SK-N-SH (cell line): Measurements from ENCODE around the gene DPYSL4. TPM values are rescaled to one million over a fixed set of nuclear protein-coding genes. Genes with fewer than 3 reads are reported as not detected.

Source experiments
- CTCF ChIA-PET: fragments of 300-600, 350-600 bp; formaldehyde crosslinking; extraction: SDS; loops from one replicate; lab custom pipeline; 2021; lab: Yijun Ruan, JAX
- POLR2A ChIA-PET: fragments of 350-600 bp; sonication (Branson Sonifier 250); formaldehyde crosslinking; extraction: SDS; loops from one replicate; lab custom pipeline; 2020; ENCODE audit warnings: antibody characterized with exemption, inconsistent platforms; lab: Yijun Ruan, JAX
- DNase-seq: peaks from one replicate; pipeline ENCODE4 v3.0.0; 2012
- H2AFZ ChIP-seq: fragments of 200-600 bp; sonication (generic); 2 replicates; pipeline ENCODE4 v1.8.1; 2016; ENCODE audit warnings: antibody characterized with exemption, mild to moderate bottlenecking, low read depth
- H3F3A ChIP-seq: fragments of 200-600 bp; sonication (generic); replicated peaks from 2 replicates; pipeline ENCODE3; 2016; ENCODE audit warnings: antibody characterized with exemption, mild to moderate bottlenecking; ENCODE audit not compliant: insufficient read depth
- H3K27ac ChIP-seq, 2 experiments: fragments of 200-500 bp in 1 of 2; fragments of 200-600 bp in 1 of 2; sonication (Bioruptor generic) in 1 of 2; sonication (generic), shearing (Covaris generic) in 1 of 2; 2 replicates each; pipeline versions ENCODE4 v1.5.1 to v1.6.1; 2014 to 2016; ENCODE audit warnings: low read depth in 2 of 2, inconsistent platforms in 1 of 2, low read length in 1 of 2, mild to moderate bottlenecking in 1 of 2, mixed read lengths in 1 of 2
- H3K27me3 ChIP-seq: fragments of 200-600 bp; sonication (generic), shearing (Covaris generic); 2 replicates; pipeline ENCODE4 v1.6.1; 2016; ENCODE audit warnings: mixed run types; ENCODE audit not compliant: insufficient read depth
- H3K36me3 ChIP-seq, 2 experiments: fragments of 200-500 bp in 1 of 2; fragments of 200-600 bp in 1 of 2; sonication (Bioruptor generic) in 1 of 2; sonication (generic) in 1 of 2; replicated peaks in 1 of 2; 2 replicates each; pipeline versions ENCODE3 to v1.5.1; 2014 to 2016; ENCODE audit warnings: low read length in 1 of 2, mild to moderate bottlenecking in 1 of 2; ENCODE audit not compliant: insufficient read depth in 2 of 2, control insufficient read depth in 1 of 2
- H3K4me1 ChIP-seq, 2 experiments: fragments of 200-500 bp in 1 of 2; fragments of 200-600 bp in 1 of 2; sonication (Bioruptor generic) in 1 of 2; sonication (generic), shearing (Covaris generic) in 1 of 2; 2 replicates each; pipeline versions ENCODE4 v1.5.1 to v1.6.1; 2014 to 2016; ENCODE audit warnings: low read depth in 1 of 2, low read length in 1 of 2, mixed run types in 1 of 2; ENCODE audit not compliant: insufficient read depth in 2 of 2, control insufficient read depth in 1 of 2
- H3K4me2 ChIP-seq: fragments of 200-600 bp; sonication (generic), shearing (Covaris generic); 2 replicates; pipeline ENCODE4 v1.6.1; 2017; ENCODE audit warnings: mixed run types
- H3K4me3 ChIP-seq, 2 experiments: fragments of 200-500 bp in 1 of 2; fragments of 200-600 bp in 1 of 2; sonication (Bioruptor generic) in 1 of 2; sonication (generic), shearing (Covaris generic) in 1 of 2; 2 replicates each; pipeline versions ENCODE4 v1.5.1 to v1.8.1; 2014 to 2016; ENCODE audit warnings: low read depth in 2 of 2, inconsistent platforms in 1 of 2, low read length in 1 of 2, mild to moderate bottlenecking in 1 of 2, mixed read lengths in 1 of 2, moderate library complexity in 1 of 2
- H3K79me2 ChIP-seq: fragments of 200-600 bp; sonication (generic); 2 replicates; pipeline ENCODE4 v1.8.1; 2017; ENCODE audit warnings: mild to moderate bottlenecking; ENCODE audit not compliant: insufficient read depth
- H3K9ac ChIP-seq: fragments of 200-600 bp; sonication (generic); 2 replicates; pipeline ENCODE4 v1.6.1; 2017; ENCODE audit warnings: mixed run types
- H3K9me2 ChIP-seq: fragments of 200-600 bp; sonication (generic); 2 replicates; pipeline ENCODE4 v1.6.1; 2017; ENCODE audit warnings: mixed run types
- H3K9me3 ChIP-seq: fragments of 200-600 bp; sonication (generic); 2 replicates; pipeline ENCODE4 v1.6.1; 2017; ENCODE audit warnings: mixed run types, mild to moderate bottlenecking, moderate library complexity
- H4K20me1 ChIP-seq: fragments of 200-600 bp; sonication (generic); 2 replicates; pipeline ENCODE4 v1.6.1; 2017; ENCODE audit warnings: mild to moderate bottlenecking, mixed run types; ENCODE audit not compliant: insufficient read depth
- CHD2 ChIP-seq: fragments of 150-350 bp; IDR thresholded peaks from 2 replicates; pipeline ENCODE4 v1.6.1; 2018; ENCODE audit warnings: low read length; ENCODE audit not compliant: partially characterized antibody
- EP300 ChIP-seq, 2 experiments: IDR thresholded peaks; 2 replicates each; pipeline versions ENCODE4 v1.4.0 to v1.6.1; 2012; ENCODE audit warnings: borderline replicate concordance in 1 of 2, low read depth in 1 of 2, low read length in 1 of 2
- EZH2phosphoT487 ChIP-seq: fragments of 200-600 bp; sonication (generic); IDR thresholded peaks from 2 replicates; pipeline ENCODE4 v1.6.1; 2017; ENCODE audit warnings: low read depth, mixed run types, mild to moderate bottlenecking, antibody characterized with exemption, moderate library complexity, borderline replicate concordance
- FOSL2 ChIP-seq: IDR thresholded peaks from 2 replicates; pipeline ENCODE4 v1.4.0; 2012; ENCODE audit warnings: low read depth, mild to moderate bottlenecking, moderate library complexity, borderline replicate concordance
- FOXM1 ChIP-seq: IDR thresholded peaks from 2 replicates; pipeline ENCODE4 v1.4.0; 2012; ENCODE audit warnings: low read depth, mild to moderate bottlenecking
- GATA2 ChIP-seq: sonication (generic); formaldehyde crosslinking; IDR thresholded peaks from 2 replicates; pipeline ENCODE4 v1.5.0; 2020; ENCODE audit warnings: mild to moderate bottlenecking, missing genetic modification reagents
- MAX ChIP-seq: IDR thresholded peaks from 2 replicates; pipeline ENCODE4 v1.4.0; 2012; ENCODE audit warnings: low read depth
- MXI1 ChIP-seq: IDR thresholded peaks from 2 replicates; pipeline ENCODE4 v1.6.1; 2012; ENCODE audit warnings: mild to moderate bottlenecking, low read depth, low read length, improper control_type of control experiment
- NFIC ChIP-seq: IDR thresholded peaks from 2 replicates; pipeline ENCODE4 v1.4.0; 2012; ENCODE audit warnings: borderline replicate concordance
- PBX3 ChIP-seq: IDR thresholded peaks from 2 replicates; pipeline ENCODE4; 2012
- RAD21 ChIP-seq: IDR thresholded peaks from 2 replicates; pipeline ENCODE4 v1.6.1; 2012; ENCODE audit warnings: mild to moderate bottlenecking, low read length
- RCOR1 ChIP-seq: fragments of 150-350 bp; IDR thresholded peaks from 2 replicates; pipeline ENCODE4 v1.6.1; 2017; ENCODE audit warnings: antibody characterized with exemption, low read length
- RFX5 ChIP-seq: IDR thresholded peaks from 2 replicates; pipeline ENCODE4 v1.6.1; 2012; ENCODE audit warnings: mild to moderate bottlenecking, improper control_type of control experiment, low read length
- SIN3A ChIP-seq: IDR thresholded peaks from 2 replicates; pipeline ENCODE4 v1.6.1; 2012; ENCODE audit warnings: low read depth, mild to moderate bottlenecking, low read length, moderate library complexity, borderline replicate concordance
- TCF12 ChIP-seq: IDR thresholded peaks from 2 replicates; pipeline ENCODE4 v1.4.0; 2012
- USF2 ChIP-seq: fragments of 150-350 bp; IDR thresholded peaks from 2 replicates; pipeline ENCODE4 v1.6.1; 2017; ENCODE audit warnings: antibody characterized with exemption, low read length, low read depth, borderline replicate concordance
- ZBTB33 ChIP-seq: IDR thresholded peaks from 2 replicates; pipeline ENCODE4 v1.4.0; 2012; ENCODE audit warnings: low read depth, borderline replicate concordance
- WGBS: methylation state at CpG from one replicate; pipeline ENCODE4 v1.1.6; 2017; ENCODE audit warnings: low lambda C conversion rate; 5-methylcytosine and 5-hydroxymethylcytosine counted together
- polyA plus RNA-seq, 3 experiments: library from polyadenylated mRNA; depleted of rRNA; stranded (reverse); fragments of >200 nt; gene quantifications; 2 replicates each; pipeline ENCODE4 v1.2.3, GENCODE V29; 2012

The DPYSL4 gene
- polyA plus RNA-seq, 1 of the 3 experiments (the other 2 are of a cell fraction), result 21.8 TPM

- TF ChIP-seq RAD21 (no peak), RCOR1 (no peak), NFIC (no peak), MXI1 (no peak), PBX3 (no peak), EZH2phosphoT487 (no peak), SIN3A (no peak), CHD2 (no peak), GATA2 (CRISPR knock-in tag) (no peak), ZBTB33 (no peak), MAX (no peak), TCF12 (no peak), RFX5 (no peak), FOSL2 (no peak), EP300 (IDR thresholded peaks at IDR 0.05; ENCODE audit: borderline replicate concordance in 1 of 2, low read depth in 1 of 2, low read length in 1 of 2) (no peak), USF2 (no peak), FOXM1 (no peak)
- H3K4me2 ChIP-seq, result no peak overlapping the region
- H3K9me2 ChIP-seq, result no peaks in the 10 kb centered on the region
- H3K4me3 ChIP-seq, result no peak overlapping the region
- H3K9me3 ChIP-seq, result no peaks in the 10 kb centered on the region
- POLR2A ChIA-PET, result no interaction called here
- WGBS, result 69% methylated on average over 13 of the region's 22 CpGs
- no peaks in the 10 kb centered on the region for H3K27me3 ChIP-seq
- no peak overlapping the region for H2AFZ ChIP-seq
- H3F3A ChIP-seq, result no peaks in the 10 kb centered on the region
- no peaks in the 10 kb centered on the region for H4K20me1 ChIP-seq
- CTCF ChIA-PET, result interaction anchor here (1.3 to 1.4 kb wide), 2 partner anchors 11 to 24 kb away, joined by 3 to 5 read pairs; no protein-coding TSS in a partner anchor
- DNase-seq, result no peak
- no peaks in the 10 kb centered on the region for H3K79me2 ChIP-seq
- no peak overlapping the region for H3K9ac ChIP-seq
- H3K4me1 ChIP-seq, result peaks cover 0 to 9% of the 10 kb centered on the region in 2 experiments; a peak in 1 of 4 replicates
- H3K36me3 ChIP-seq, result no peaks in the 10 kb centered on the region
- H3K27ac ChIP-seq, result no peak overlapping the region
These were observed 19.6 kb upstream of the DPYSL4 start for GRCh38 chr10:132167041-132167674.
